SJCRH30 (cell line): ENCODE data around the gene FMC1. TPM values are rescaled to one million over a fixed set of nuclear protein-coding genes. Genes with fewer than 3 reads are reported as not detected.

Source experiments
- DNase-seq, 2 experiments: peaks; one replicate each; pipeline ENCODE4 v3.0.0-alpha.2; 2015 to 2020
- H3K27ac ChIP-seq: fragments of 250-450 bp; sonication (Bioruptor Pico); 2 replicates; pipeline ENCODE4 v1.5.1; 2020; ENCODE audit warnings: mild to moderate bottlenecking, moderate library complexity
- H3K27me3 ChIP-seq: fragments of 250-450 bp; sonication (Bioruptor Pico); 2 replicates; pipeline ENCODE4 v1.5.1; 2020; ENCODE audit warnings: mild to moderate bottlenecking, moderate library complexity
- H3K36me3 ChIP-seq: fragments of 250-450 bp; sonication (Bioruptor Pico); 2 replicates; pipeline ENCODE4 v1.5.1; 2020; ENCODE audit warnings: mild to moderate bottlenecking, moderate library complexity
- H3K4me1 ChIP-seq: fragments of 250-450 bp; sonication (Bioruptor Pico); 2 replicates; pipeline ENCODE4 v1.5.1; 2020; ENCODE audit warnings: mild to moderate bottlenecking, moderate library complexity
- H3K4me3 ChIP-seq: fragments of 250-450 bp; sonication (Bioruptor Pico); 2 replicates; pipeline ENCODE4 v1.5.1; 2020; ENCODE audit warnings: mild to moderate bottlenecking, moderate library complexity
- H3K9me3 ChIP-seq: fragments of 250-450 bp; sonication (Bioruptor Pico); replicated peaks from 2 replicates; pipeline ENCODE4 v1.5.1; 2020; ENCODE audit warnings: mild to moderate bottlenecking, moderate library complexity
- total RNA-seq: library from RNA; depleted of rRNA; stranded (reverse); fragments of >200 nt; shearing (Covaris generic); gene quantifications from 2 replicates; pipeline ENCODE4 v1.2.3, GENCODE V29; 2014; rRNA removed

The FMC1 gene
- total RNA-seq, 1 experiment from 2014 or later = 18.0 TPM

DNA sequence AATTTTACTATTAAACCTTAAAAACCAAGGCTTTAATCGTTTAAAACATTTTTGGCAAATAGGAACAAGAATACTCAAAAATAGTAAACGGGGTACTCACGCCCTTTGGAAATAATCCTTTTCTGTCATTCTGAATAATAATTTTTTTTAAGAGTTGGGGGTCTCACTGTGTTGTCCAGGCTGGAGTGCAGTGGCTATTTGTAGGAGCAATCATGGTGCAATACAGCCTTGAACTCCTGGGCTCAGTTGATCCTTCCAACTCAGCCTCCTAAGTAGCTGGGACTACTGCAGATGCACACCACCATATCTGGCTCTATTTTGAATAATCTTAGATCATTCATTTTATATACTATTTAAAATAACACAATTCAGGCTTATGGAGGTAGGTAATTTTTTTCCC lies 43.5 kb downstream of the FMC1 start:
- Histone ChIP-seq H3K4me3 (no peak overlapping the region), H3K27ac (no peak overlapping the region), H3K36me3 (peaks cover 78% of the 10 kb centered on the region), H3K27me3 (no peaks in the 10 kb centered on the region), H3K9me3 (no peaks in the 10 kb centered on the region), H3K4me1 (no peaks in the 10 kb centered on the region)
- DNase-seq = no peak

DNA sequence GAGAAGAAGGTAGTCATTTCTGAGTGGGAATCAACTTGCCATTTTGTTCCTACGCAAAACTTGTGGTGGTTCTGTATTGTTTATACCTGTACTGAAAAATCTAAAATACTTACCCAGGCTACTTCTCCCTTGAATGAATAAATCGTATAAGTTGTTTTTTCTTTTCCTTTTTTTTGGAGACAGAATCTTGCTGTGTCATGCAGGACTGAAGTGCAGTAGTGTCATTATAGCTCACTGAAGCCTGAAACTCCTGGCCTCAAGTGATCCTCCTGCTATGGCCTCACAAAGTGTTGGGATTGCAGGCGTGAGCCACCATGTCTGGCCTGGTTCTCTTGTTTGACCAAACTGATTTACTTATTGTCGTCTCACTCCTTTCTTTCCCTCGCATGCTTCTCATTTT lies 46.5 kb downstream of the FMC1 start:
- H3K36me3 ChIP-seq = peaks cover 85% of the 10 kb centered on the region

DNA sequence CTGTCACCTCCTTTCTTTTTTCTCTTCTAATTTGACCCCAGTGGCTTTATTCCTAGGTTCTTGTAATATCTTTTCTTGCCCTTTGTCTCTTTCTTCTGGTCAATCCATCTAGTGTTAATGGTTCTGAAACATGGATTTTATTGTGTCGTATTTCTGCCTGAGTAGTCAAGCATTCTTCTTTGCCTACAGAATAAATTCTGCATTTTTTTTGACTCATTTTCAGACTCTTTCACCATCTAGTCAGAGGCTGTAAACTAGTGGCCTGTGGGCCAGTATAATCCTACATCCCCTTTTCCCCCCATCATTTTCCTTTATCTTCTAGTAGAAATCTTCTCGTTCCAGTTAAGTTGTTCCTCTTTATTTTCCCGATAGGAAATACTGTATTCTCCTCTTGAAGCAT lies 48.0 kb downstream of the FMC1 start:
- H3K4me1 ChIP-seq = no peaks in the 10 kb centered on the region; the same call in 1 of the 2 replicates
- H3K27me3 ChIP-seq = no peaks in the 10 kb centered on the region
- no peak for DNase-seq
- peaks cover 86% of the 10 kb centered on the region for H3K36me3 ChIP-seq
- H3K27ac ChIP-seq = no peak overlapping the region
- H3K4me3 ChIP-seq = no peak overlapping the region
- H3K9me3 ChIP-seq = no peaks in the 10 kb centered on the region

More for the DNA sequence above, 46.5 kb downstream of the FMC1 start:
- H3K4me1 ChIP-seq = no peaks in the 10 kb centered on the region; the same call in 1 of the 2 replicates
- no peak for DNase-seq
- H3K4me3 ChIP-seq = no peak overlapping the region
- no peak overlapping the region for H3K27ac ChIP-seq
- H3K9me3 ChIP-seq = no peaks in the 10 kb centered on the region
- no peaks in the 10 kb centered on the region for H3K27me3 ChIP-seq

DNA sequence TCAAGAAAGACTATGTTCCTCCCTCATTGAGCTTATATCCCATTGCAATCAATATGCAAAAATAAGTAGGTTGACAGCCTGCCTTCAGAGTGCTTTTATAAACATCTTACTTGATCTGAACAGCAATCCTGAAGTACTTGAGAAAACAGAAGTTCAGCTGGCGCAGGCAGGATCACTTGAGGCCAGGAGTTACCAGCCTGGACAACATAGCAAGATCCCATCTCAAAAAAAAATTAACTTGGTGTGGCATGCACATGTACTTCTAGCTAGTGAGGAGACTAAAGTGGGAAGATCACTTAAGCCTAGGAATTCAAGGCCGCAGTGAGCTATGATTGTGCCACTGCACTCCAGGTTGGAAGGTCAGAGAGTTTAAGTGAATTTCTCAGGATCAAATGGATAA lies 48.6 kb downstream of the FMC1 start:
- H3K27me3 ChIP-seq = no peaks in the 10 kb centered on the region
- no peaks in the 10 kb centered on the region for H3K9me3 ChIP-seq
- H3K4me3 ChIP-seq = no peak overlapping the region
- H3K27ac ChIP-seq = no peak overlapping the region
- peaks cover 86% of the 10 kb centered on the region for H3K36me3 ChIP-seq
- no peak for DNase-seq
- H3K4me1 ChIP-seq = no peaks in the 10 kb centered on the region; the same call in 1 of the 2 replicates

DNA sequence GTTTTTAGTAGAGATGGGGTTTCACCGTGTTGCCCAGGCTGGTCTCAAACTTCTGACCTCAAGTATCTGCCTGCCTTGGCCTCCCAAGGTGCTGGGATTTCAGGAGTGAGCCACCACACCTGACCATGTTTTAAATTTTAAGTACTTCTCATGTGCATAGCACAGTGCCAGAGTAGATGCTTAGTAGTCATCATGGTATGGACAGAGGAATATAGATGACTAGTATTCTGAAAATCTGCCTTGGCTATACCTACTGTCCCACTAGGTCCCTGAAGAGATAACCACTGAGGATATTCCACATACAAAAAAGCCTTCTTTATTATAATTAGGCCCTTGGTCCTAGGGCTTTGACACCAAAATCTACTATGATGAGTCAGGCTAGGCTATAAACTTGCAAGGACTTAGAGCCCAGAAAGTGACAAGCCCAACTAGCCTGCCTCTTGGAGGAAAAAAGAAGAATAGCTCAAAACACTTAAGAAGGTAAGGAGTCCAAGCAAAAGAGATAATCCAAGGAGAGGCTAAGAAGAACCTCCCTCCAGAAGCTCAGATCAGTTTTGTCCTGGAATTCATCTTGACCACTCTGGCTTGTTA lies 52.6 kb downstream of the FMC1 start:
- no peaks in the 10 kb centered on the region; the same call in 1 of the 2 replicates for H3K4me1 ChIP-seq
- H3K4me3 ChIP-seq = no peak overlapping the region
- H3K27ac ChIP-seq = no peak overlapping the region
- no peaks in the 10 kb centered on the region for H3K9me3 ChIP-seq
- H3K27me3 ChIP-seq = no peaks in the 10 kb centered on the region
- no peak for DNase-seq
- H3K36me3 ChIP-seq = peaks cover 72% of the 10 kb centered on the region

DNA sequence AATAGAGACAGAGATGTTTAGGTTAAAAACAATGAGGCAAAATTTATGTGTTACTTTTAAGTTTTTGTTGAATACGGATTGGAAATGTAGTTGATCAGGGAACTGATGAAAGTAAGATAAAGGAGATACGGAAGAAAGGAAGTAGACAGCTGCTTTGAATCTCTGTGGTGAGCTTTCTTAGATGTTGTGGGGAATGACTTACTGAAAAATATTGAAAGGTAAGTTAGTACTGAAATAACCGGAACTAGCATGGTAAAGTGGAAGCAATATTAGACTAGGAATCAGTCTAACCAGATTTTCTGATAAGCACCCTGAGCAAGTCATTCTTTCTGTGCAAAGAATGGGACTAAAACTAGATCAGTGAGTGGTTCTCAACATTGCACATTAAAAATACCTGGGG lies 53.4 kb downstream of the FMC1 start:
- Histone ChIP-seq H3K36me3 (peaks cover 71% of the 10 kb centered on the region), H3K4me3 (no peak overlapping the region)

More for the DNA sequence above, 53.4 kb downstream of the FMC1 start:
- H3K27ac ChIP-seq = no peak overlapping the region
- no peaks in the 10 kb centered on the region for H3K9me3 ChIP-seq
- no peak for DNase-seq
- H3K27me3 ChIP-seq = no peaks in the 10 kb centered on the region
- no peaks in the 10 kb centered on the region; the same call in 1 of the 2 replicates for H3K4me1 ChIP-seq

Other genes starting within 250 kb of the FMC1 start
- gene ZC3HAV1, start 231.6 kb upstream of the FMC1 start, total RNA-seq = 11.0 and 11.1 TPM in 2 replicates
- gene UBN2, start 110.1 kb upstream of the FMC1 start, total RNA-seq = 12.4 and 13.0 TPM in 2 replicates
- gene LUC7L2, start 18.6 kb downstream of the FMC1 start, total RNA-seq = 90.0 and 111 TPM in 2 replicates
- gene KLRG2, start 142.3 kb downstream of the FMC1 start, total RNA-seq = 0.06 TPM in 1 of 2 replicates, not detected in the other
- not detected in 2 replicates for gene CLEC2L, start 182.3 kb downstream of the FMC1 start, total RNA-seq